ENCODE measurements around the gene PTPN9. TPM values are rescaled to one million over a fixed set of nuclear protein-coding genes. Genes with fewer than 3 reads are reported as not detected.

PTPN9 gene
- total and polyA plus RNA-seq, 10 of the 15 experiments (the other 5 are each of a cell fraction or from before 2014, with no cell fraction given) = 7.8 to 29.1 (median 18.5) TPM

DNA sequence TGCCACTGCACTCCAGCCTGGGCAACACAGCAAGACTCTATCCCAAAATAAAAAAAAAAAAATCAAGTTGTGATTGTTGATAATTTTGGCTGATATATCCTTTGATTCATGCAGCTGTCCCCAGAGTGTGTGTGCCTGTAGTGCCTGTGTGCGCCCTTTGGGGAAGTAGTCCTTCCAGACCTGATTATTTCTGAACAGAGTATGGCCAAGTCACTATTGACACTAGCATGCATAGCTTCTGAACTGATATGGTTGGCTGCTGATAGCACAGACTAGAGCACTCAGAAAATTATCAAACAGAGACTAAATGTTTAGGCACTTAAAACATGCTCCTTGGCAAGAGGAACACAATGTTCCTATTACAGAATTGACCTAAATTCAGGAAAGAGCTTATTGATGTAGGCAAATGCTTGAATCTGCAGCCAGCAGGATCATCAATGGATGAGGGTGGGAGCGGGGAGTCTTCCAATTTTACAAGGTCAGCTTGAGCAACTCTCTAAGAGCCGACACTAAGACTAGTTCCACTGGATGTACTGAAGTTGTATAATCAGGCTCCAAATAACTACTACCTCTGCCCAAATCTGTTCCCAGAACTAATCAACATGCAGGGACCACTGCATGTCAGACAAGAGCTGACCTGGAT, 17.7 kb upstream of the PTPN9 start:
- no peaks in the 10 kb centered on the region for H3K79me2 ChIP-seq (ENCODE audit: control insufficient read depth, insufficient read depth, low read length)
- H3K36me3 ChIP-seq (ENCODE audit: control insufficient read depth in 2 of 2, insufficient read depth in 2 of 2, low read length in 1 of 2) = peaks cover 4 to 22% of the 10 kb centered on the region in 2 experiments; a peak in 3 of 4 replicates
- no peak overlapping the region for H3K9ac ChIP-seq (ENCODE audit: control insufficient read depth, insufficient read depth, low read length)
- H4K20me1 ChIP-seq (ENCODE audit: control insufficient read depth, insufficient read depth) = no peaks in the 10 kb centered on the region
- 97% methylated on average over 3 of the region's 3 CpGs for WGBS (ENCODE audit: insufficient coverage, insufficient replicate concordance, low lambda C conversion rate, missing lambda C conversion rate)
- no peak overlapping the region for H3K27ac ChIP-seq (ENCODE audit: control insufficient read depth, insufficient read depth)
- no peak for FAIRE-seq
- no peaks in the 10 kb centered on the region for H3K27me3 ChIP-seq (replicated peaks in 1 of 2; ENCODE audit: control insufficient read depth in 2 of 2, insufficient read depth in 2 of 2, low read length in 1 of 2)
- H3K9me3 ChIP-seq (replicated peaks; ENCODE audit: control insufficient read depth, insufficient read depth, low read length) = no peaks in the 10 kb centered on the region
- H2AFZ ChIP-seq (ENCODE audit: control insufficient read depth, low read depth, low read length) = no peak overlapping the region
- intact Hi-C loops (cut with micrococcal nuclease; ENCODE audit: unreplicated experiment) = no loop called here
- ChIA-PET POLR2A (interaction anchor here (0.5 kb wide), 1 partner anchor 20 kb away, joined by 3 read pairs; no protein-coding TSS in a partner anchor), SMC1A (ENCODE audit: uncharacterized antibody, unreplicated experiment) (interaction anchor here (1.1 to 1.2 kb wide), 2 partner anchors 43 to 143 kb away, joined by 3 to 4 read pairs; partner anchors contain the start of gene IMP3), RAD21 (ENCODE audit: unreplicated experiment) (interaction anchor here (1.4 kb wide), 1 partner anchor 43 kb away, joined by 3 read pairs; the partner anchor contains the start of gene IMP3), CTCF (interaction anchor here (1.1 to 1.5 kb wide), 3 partner anchors 24 to 229 kb away, joined by 3 to 6 read pairs (median 5); no protein-coding TSS in a partner anchor)
- no peak overlapping the region for H3K4me3 ChIP-seq
- no peak for ATAC-seq
- no peak for DNase-seq (ENCODE audit: low read depth, low spot score)
- H3K4me1 ChIP-seq (ENCODE audit: control insufficient read depth, insufficient read depth, low read length) = no peaks in the 10 kb centered on the region
- in situ Hi-C loops (cut with MboI) = no loop called here
- H3K4me2 ChIP-seq (ENCODE audit: control insufficient read depth, insufficient read depth) = no peak overlapping the region
- BruUV-seq (replicated peaks) = no TSS peak
- TF ChIP-seq MYB (IDR thresholded peaks at IDR 0.05; ENCODE audit: borderline replicate concordance, low read depth, low read length) (no peak), ESRRA (IDR thresholded peaks at IDR 0.05; ENCODE audit: low read length) (no peak), NRF1 (conservative IDR thresholded peaks at IDR 0.05; ENCODE audit: low read depth, low read length) (no peak), SPI1 (IDR thresholded peaks at IDR 0.05; ENCODE audit: borderline replicate concordance, insufficient read depth, low read depth, low read length) (no peak), RELA (IDR thresholded peaks at IDR 0.05; ENCODE audit: borderline replicate concordance, partially characterized antibody) (no peak), MEF2A (IDR thresholded peaks at IDR 0.05; ENCODE audit: insufficient read depth, low read depth, low read length) (no peak), SRF (IDR thresholded peaks at IDR 0.05; ENCODE audit: low read depth in 2 of 2, low read length in 2 of 2) (no peak), ZNF217 (IDR thresholded peaks at IDR 0.05) (no peak), CBX3 (IDR thresholded peaks at IDR 0.05; ENCODE audit: borderline replicate concordance, low read depth) (no peak), ASH2L (IDR thresholded peaks at IDR 0.05; ENCODE audit: borderline replicate concordance, low read depth) (no peak)
- TF ChIP-seq, protein P1, sequence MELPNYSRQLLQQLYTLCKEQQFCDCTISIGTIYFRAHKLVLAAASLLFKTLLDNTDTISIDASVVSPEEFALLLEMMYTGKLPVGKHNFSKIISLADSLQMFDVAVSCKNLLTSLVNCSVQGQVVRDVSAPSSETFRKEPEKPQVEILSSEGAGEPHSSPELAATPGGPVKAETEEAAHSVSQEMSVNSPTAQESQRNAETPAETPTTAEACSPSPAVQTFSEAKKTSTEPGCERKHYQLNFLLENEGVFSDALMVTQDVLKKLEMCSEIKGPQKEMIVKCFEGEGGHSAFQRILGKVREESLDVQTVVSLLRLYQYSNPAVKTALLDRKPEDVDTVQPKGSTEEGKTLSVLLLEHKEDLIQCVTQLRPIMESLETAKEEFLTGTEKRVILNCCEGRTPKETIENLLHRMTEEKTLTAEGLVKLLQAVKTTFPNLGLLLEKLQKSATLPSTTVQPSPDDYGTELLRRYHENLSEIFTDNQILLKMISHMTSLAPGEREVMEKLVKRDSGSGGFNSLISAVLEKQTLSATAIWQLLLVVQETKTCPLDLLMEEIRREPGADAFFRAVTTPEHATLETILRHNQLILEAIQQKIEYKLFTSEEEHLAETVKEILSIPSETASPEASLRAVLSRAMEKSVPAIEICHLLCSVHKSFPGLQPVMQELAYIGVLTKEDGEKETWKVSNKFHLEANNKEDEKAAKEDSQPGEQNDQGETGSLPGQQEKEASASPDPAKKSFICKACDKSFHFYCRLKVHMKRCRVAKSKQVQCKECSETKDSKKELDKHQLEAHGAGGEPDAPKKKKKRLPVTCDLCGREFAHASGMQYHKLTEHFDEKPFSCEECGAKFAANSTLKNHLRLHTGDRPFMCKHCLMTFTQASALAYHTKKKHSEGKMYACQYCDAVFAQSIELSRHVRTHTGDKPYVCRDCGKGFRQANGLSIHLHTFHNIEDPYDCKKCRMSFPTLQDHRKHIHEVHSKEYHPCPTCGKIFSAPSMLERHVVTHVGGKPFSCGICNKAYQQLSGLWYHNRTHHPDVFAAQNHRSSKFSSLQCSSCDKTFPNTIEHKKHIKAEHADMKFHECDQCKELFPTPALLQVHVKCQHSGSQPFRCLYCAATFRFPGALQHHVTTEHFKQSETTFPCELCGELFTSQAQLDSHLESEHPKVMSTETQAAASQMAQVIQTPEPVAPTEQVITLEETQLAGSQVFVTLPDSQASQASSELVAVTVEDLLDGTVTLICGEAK (IDR thresholded peaks at IDR 0.05; ENCODE audit: borderline replicate concordance) = no peak
- TF ChIP-seq, protein P2, sequence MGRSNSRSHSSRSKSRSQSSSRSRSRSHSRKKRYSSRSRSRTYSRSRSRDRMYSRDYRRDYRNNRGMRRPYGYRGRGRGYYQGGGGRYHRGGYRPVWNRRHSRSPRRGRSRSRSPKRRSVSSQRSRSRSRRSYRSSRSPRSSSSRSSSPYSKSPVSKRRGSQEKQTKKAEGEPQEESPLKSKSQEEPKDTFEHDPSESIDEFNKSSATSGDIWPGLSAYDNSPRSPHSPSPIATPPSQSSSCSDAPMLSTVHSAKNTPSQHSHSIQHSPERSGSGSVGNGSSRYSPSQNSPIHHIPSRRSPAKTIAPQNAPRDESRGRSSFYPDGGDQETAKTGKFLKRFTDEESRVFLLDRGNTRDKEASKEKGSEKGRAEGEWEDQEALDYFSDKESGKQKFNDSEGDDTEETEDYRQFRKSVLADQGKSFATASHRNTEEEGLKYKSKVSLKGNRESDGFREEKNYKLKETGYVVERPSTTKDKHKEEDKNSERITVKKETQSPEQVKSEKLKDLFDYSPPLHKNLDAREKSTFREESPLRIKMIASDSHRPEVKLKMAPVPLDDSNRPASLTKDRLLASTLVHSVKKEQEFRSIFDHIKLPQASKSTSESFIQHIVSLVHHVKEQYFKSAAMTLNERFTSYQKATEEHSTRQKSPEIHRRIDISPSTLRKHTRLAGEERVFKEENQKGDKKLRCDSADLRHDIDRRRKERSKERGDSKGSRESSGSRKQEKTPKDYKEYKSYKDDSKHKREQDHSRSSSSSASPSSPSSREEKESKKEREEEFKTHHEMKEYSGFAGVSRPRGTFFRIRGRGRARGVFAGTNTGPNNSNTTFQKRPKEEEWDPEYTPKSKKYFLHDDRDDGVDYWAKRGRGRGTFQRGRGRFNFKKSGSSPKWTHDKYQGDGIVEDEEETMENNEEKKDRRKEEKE (IDR thresholded peaks at IDR 0.05) = no peak
- TF ChIP-seq, protein P3, sequence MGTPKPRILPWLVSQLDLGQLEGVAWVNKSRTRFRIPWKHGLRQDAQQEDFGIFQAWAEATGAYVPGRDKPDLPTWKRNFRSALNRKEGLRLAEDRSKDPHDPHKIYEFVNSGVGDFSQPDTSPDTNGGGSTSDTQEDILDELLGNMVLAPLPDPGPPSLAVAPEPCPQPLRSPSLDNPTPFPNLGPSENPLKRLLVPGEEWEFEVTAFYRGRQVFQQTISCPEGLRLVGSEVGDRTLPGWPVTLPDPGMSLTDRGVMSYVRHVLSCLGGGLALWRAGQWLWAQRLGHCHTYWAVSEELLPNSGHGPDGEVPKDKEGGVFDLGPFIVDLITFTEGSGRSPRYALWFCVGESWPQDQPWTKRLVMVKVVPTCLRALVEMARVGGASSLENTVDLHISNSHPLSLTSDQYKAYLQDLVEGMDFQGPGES (IDR thresholded peaks at IDR 0.05) = no peak
